NCI-H345 treated with DMSO at 0.1 percent for 48 hours (cell line): Measurements from ENCODE around the gene MSRB3.

ENCODE experiments used
- DNase-seq: peaks from one replicate; lab custom pipeline; 2025; ENCODE audit not compliant: unreplicated experiment; lab: John Stamatoyannopoulos, UW

The MSRB3 gene

GRCh38 chr12:65324551-65324950 lies 46.1 kb downstream of the MSRB3 start:
- DNase-seq: no peak

- no peak for DNase-seq
Measured at GRCh38 chr12:65325183-65325582, 46.7 kb downstream of the MSRB3 start.

GRCh38 chr12:65326616-65327015 lies 48.1 kb downstream of the MSRB3 start:
- DNase-seq: no peak

- DNase-seq: no peak
Measured at GRCh38 chr12:65327207-65328076, 49.0 kb downstream of the MSRB3 start.

- DNase-seq: no peak
Measured at GRCh38 chr12:65329721-65330120, 51.2 kb downstream of the MSRB3 start.

GRCh38 chr12:65330331-65330730 lies 51.8 kb downstream of the MSRB3 start:
- DNase-seq: no peak

- DNase-seq: no peak
Measured at GRCh38 chr12:65331456-65331855, 53.0 kb downstream of the MSRB3 start.

- DNase-seq: no peak
Measured at GRCh38 chr12:65333649-65334048, 55.2 kb downstream of the MSRB3 start.

GRCh38 chr12:65334521-65334920 lies 56.0 kb downstream of the MSRB3 start:
- DNase-seq: no peak

GRCh38 chr12:65335021-65335714 lies 56.7 kb downstream of the MSRB3 start:
- DNase-seq: no peak

- DNase-seq: no peak
Measured at GRCh38 chr12:65335981-65336380, 57.5 kb downstream of the MSRB3 start.

GRCh38 chr12:65339161-65339560 lies 60.7 kb downstream of the MSRB3 start:
- no peak for DNase-seq

GRCh38 chr12:65343230-65343629 lies 64.7 kb downstream of the MSRB3 start:
- no peak for DNase-seq

- DNase-seq: no peak
Measured at GRCh38 chr12:65343801-65344200, 65.3 kb downstream of the MSRB3 start.

- no peak for DNase-seq
Measured at GRCh38 chr12:65355461-65355860, 77.0 kb downstream of the MSRB3 start.

- no peak for DNase-seq
Measured at GRCh38 chr12:65362234-65363031, 84.0 kb downstream of the MSRB3 start.

GRCh38 chr12:65364046-65364445 lies 85.6 kb downstream of the MSRB3 start:
- DNase-seq: no peak

GRCh38 chr12:65367396-65367795 lies 88.9 kb downstream of the MSRB3 start:
- no peak for DNase-seq

- no peak for DNase-seq
Measured at GRCh38 chr12:65368055-65368454, 89.6 kb downstream of the MSRB3 start.

- no peak for DNase-seq
Measured at GRCh38 chr12:65372574-65372973, 94.1 kb downstream of the MSRB3 start.

- DNase-seq: no peak
Measured at GRCh38 chr12:65384240-65384639, 105.8 kb downstream of the MSRB3 start.

GRCh38 chr12:65387396-65387795 lies 108.9 kb downstream of the MSRB3 start:
- DNase-seq: no peak
